GM23338 (cell line): ENCODE results near the gene S1PR3. TPM values are rescaled to one million over a fixed set of nuclear protein-coding genes. Genes with fewer than 3 reads are reported as not detected.

Experiments used
- ATAC-seq: fragments of 200-7000 bp; cut with Tn5 transposase; 3 replicates; pipeline ENCODE4 v1.9.1; 2020
- DNase-seq: peaks from one replicate; pipeline ENCODE4 v3.0.0-alpha.2; 2015; ENCODE audit warnings: low spot score
- H2AFZ ChIP-seq: fragments of 200-600 bp; sonication (generic); 2 replicates; pipeline ENCODE4 v1.8.0; 2016; ENCODE audit warnings: antibody characterized with exemption, mild to moderate bottlenecking, moderate library complexity
- H3F3A ChIP-seq: fragments of 200-600 bp; sonication (generic); replicated peaks from 2 replicates; pipeline ENCODE4 v1.8.0; 2017; ENCODE audit warnings: antibody characterized with exemption, mixed run types, low read depth
- H3K27ac ChIP-seq: fragments of 200-600 bp; sonication (generic); 2 replicates; pipeline ENCODE4 v1.6.1; 2016; ENCODE audit warnings: low read depth
- H3K27me3 ChIP-seq: fragments of 200-600 bp; sonication (generic); 2 replicates; pipeline ENCODE4 v1.8.0; 2016; ENCODE audit warnings: mild to moderate bottlenecking, mixed run types, moderate library complexity; ENCODE audit not compliant: insufficient read depth
- H3K36me3 ChIP-seq: fragments of 200-600 bp; sonication (generic); 2 replicates; pipeline ENCODE4 v1.8.0; 2016; ENCODE audit warnings: mild to moderate bottlenecking; ENCODE audit not compliant: insufficient read depth
- H3K4me1 ChIP-seq: fragments of 200-600 bp; sonication (generic); 2 replicates; pipeline ENCODE4 v1.8.0; 2016; ENCODE audit warnings: mild to moderate bottlenecking, moderate library complexity; ENCODE audit not compliant: insufficient read depth
- H3K4me2 ChIP-seq: fragments of 200-600 bp; sonication (generic); 2 replicates; pipeline ENCODE4 v1.7.1; 2017; ENCODE audit warnings: mixed run types
- H3K4me3 ChIP-seq: fragments of 200-600 bp; sonication (generic); 2 replicates; pipeline ENCODE4 v1.6.1; 2016; ENCODE audit warnings: mixed run types
- H3K79me2 ChIP-seq: fragments of 200-600 bp; sonication (generic); replicated peaks from 2 replicates; pipeline ENCODE4 v1.8.0; 2017; ENCODE audit warnings: mild to moderate bottlenecking; ENCODE audit not compliant: insufficient read depth
- H3K9me2 ChIP-seq: fragments of 200-600 bp; sonication (generic); 2 replicates; pipeline ENCODE4 v1.8.0; 2017; ENCODE audit not compliant: insufficient read depth
- H4K20me1 ChIP-seq: fragments of 200-600 bp; sonication (generic); replicated peaks from 2 replicates; pipeline ENCODE4 v1.8.0; 2017; ENCODE audit warnings: mild to moderate bottlenecking; ENCODE audit not compliant: insufficient read depth
- H3K27ac Mint-ChIP-seq: 2 replicates; pipeline ENCODE4 v1.8.0; 2020; ENCODE audit warnings: inconsistent platforms, mild to moderate bottlenecking, moderate library complexity, mixed read lengths
- H3K27me3 Mint-ChIP-seq: 3 replicates; pipeline ENCODE4 v1.8.0; 2022; ENCODE audit warnings: low read depth, mild to moderate bottlenecking, moderate library complexity, mixed read lengths, inconsistent platforms; ENCODE audit not compliant: insufficient read depth, poor library complexity
- H3K36me3 Mint-ChIP-seq: 3 replicates; pipeline ENCODE4 v1.8.0; 2021; ENCODE audit warnings: low read depth, mild to moderate bottlenecking, inconsistent platforms, moderate library complexity, mixed read lengths
- H3K4me1 Mint-ChIP-seq: 3 replicates; pipeline ENCODE4 v1.8.0; 2020; ENCODE audit warnings: mild to moderate bottlenecking, inconsistent platforms, mixed read lengths
- H3K4me3 Mint-ChIP-seq: 3 replicates; pipeline ENCODE4 v1.8.0; 2021; ENCODE audit warnings: moderate library complexity, mild to moderate bottlenecking, inconsistent platforms, mixed read lengths
- H3K9me3 Mint-ChIP-seq: 3 replicates; pipeline ENCODE4 v1.8.0; 2020; ENCODE audit warnings: moderate library complexity, mild to moderate bottlenecking, inconsistent platforms, mixed read lengths
- CREB1 ChIP-seq: fragments of 250-450 bp; sonication (Bioruptor Pico); IDR thresholded peaks from 2 replicates; pipeline ENCODE4 v1.5.0; 2020; ENCODE audit warnings: low read depth, mild to moderate bottlenecking, moderate library complexity
- CTCF ChIP-seq, 2 experiments: fragments of 200-600 bp in 1 of 2; sonication (generic) in 1 of 2; conservative IDR thresholded peaks; 2 replicates each; pipeline versions ENCODE4 v1.5.1 to v1.6.1; 2016 to 2017; ENCODE audit warnings: antibody characterized with exemption in 2 of 2, low read depth in 2 of 2, mild to moderate bottlenecking in 2 of 2, moderate library complexity in 1 of 2
- EZH2phosphoT487 ChIP-seq: fragments of 200-600 bp; sonication (generic); IDR thresholded peaks from one replicate; pipeline ENCODE4 v1.8.1; 2018; ENCODE audit warnings: antibody characterized with exemption; ENCODE audit not compliant: unreplicated experiment
- JUNB ChIP-seq: IDR thresholded peaks from one replicate; pipeline ENCODE4 v1.6.1; 2016; ENCODE audit warnings: antibody characterized with exemption; ENCODE audit not compliant: unreplicated experiment
- POLR2AphosphoS5 ChIP-seq: IDR thresholded peaks from 2 replicates; pipeline ENCODE4 v1.6.1; 2016; ENCODE audit warnings: antibody characterized with exemption, low read depth
- STAT1 ChIP-seq: IDR thresholded peaks from one replicate; pipeline ENCODE4 v1.6.1; 2016; ENCODE audit warnings: antibody characterized with exemption; ENCODE audit not compliant: unreplicated experiment
- ZNF114 ChIP-seq: fragments of 250-450 bp; sonication (Bioruptor Pico); IDR thresholded peaks from 2 replicates; pipeline ENCODE4 v1.5.0; 2020; ENCODE audit warnings: mild to moderate bottlenecking, moderate library complexity
- polyA plus RNA-seq: library from polyadenylated mRNA; unstranded; fragments of >200 nt; fragmentation: Nextera tagmentation; extraction: Ambion mirVana; gene quantifications from 2 replicates; pipeline ENCODE4 v1.2.1, GENCODE V29; 2016
- total RNA-seq: library from RNA; depleted of rRNA; stranded (reverse); fragments of >200 nt; shearing (Covaris generic); gene quantifications from 2 replicates; pipeline ENCODE4 v1.2.3, GENCODE V29; 2014

Gene S1PR3
- total and polyA plus RNA-seq, 2 experiments from 2014 or later = 2.1 to 7.6 TPM

GRCh38 chr9:88952976-88953375 lies 38.3 kb upstream of the S1PR3 start:
- ATAC-seq (no peak), DNase-seq (no peak)
- Histone ChIP-seq H3K4me2 (no peak overlapping the region), H3K79me2 (no peaks in the 10 kb centered on the region), H3K27ac (no peak overlapping the region), H3K4me1 (peaks cover 6% of the 10 kb centered on the region; the same call in 1 of the 2 replicates), H3K27me3 (no peaks in the 10 kb centered on the region), H4K20me1 (no peaks in the 10 kb centered on the region), H3F3A (no peaks in the 10 kb centered on the region), H3K4me3 (no peak overlapping the region), H3K36me3 (no peaks in the 10 kb centered on the region), H2AFZ (no peak overlapping the region), H3K9me2 (peaks cover 4% of the 10 kb centered on the region; the same call in 1 of the 2 replicates)
- Mint-ChIP-seq H3K27me3 (peaks cover 12% of the 10 kb centered on the region), H3K4me1 (peaks cover 16% of the 10 kb centered on the region), H3K4me3 (no peak overlapping the region), H3K27ac (no peak overlapping the region), H3K9me3 (no peaks in the 10 kb centered on the region; the same call in 2 of the 3 replicates), H3K36me3 (no peaks in the 10 kb centered on the region)
- TF ChIP-seq CREB1 (CRISPR knock-in tag) (no peak), ZNF114 (CRISPR knock-in tag) (no peak), EZH2phosphoT487 (no peak)

GRCh38 chr9:88953381-88954029 lies 37.8 kb upstream of the S1PR3 start:
- Histone ChIP-seq H2AFZ (no peak overlapping the region), H3K4me1 (peaks cover 6% of the 10 kb centered on the region; the same call in 1 of the 2 replicates)

More at GRCh38 chr9:88953381-88954029, 37.8 kb upstream of the S1PR3 start:
- H3K27ac Mint-ChIP-seq = no peak overlapping the region
- Histone ChIP-seq H3K27ac (no peak overlapping the region), H3K9me2 (peaks cover 4% of the 10 kb centered on the region; the same call in 1 of the 2 replicates), H3K4me2 (no peak overlapping the region), H3F3A (no peaks in the 10 kb centered on the region), H3K4me3 (no peak overlapping the region), H3K36me3 (no peaks in the 10 kb centered on the region), H3K27me3 (no peaks in the 10 kb centered on the region), H3K79me2 (no peaks in the 10 kb centered on the region), H4K20me1 (no peaks in the 10 kb centered on the region)
- H3K9me3 Mint-ChIP-seq = no peaks in the 10 kb centered on the region; the same call in 2 of the 3 replicates
- H3K36me3 Mint-ChIP-seq = no peaks in the 10 kb centered on the region
- DNase-seq (no peak), ATAC-seq (no peak)
- H3K4me3 Mint-ChIP-seq = no peak overlapping the region
- TF ChIP-seq CTCF (conservative IDR thresholded peaks at IDR 0.05; ENCODE audit: low read depth in 2 of 2) (no peak), STAT1 (no peak), EZH2phosphoT487 (no peak), POLR2AphosphoS5 (no peak), JUNB (no peak), CREB1 (CRISPR knock-in tag) (no peak)
- H3K27me3 Mint-ChIP-seq = peaks cover 12% of the 10 kb centered on the region
- H3K4me1 Mint-ChIP-seq = peaks cover 16% of the 10 kb centered on the region
